HCT116 (cell line): ENCODE measurements around the gene HOXD9. TPM values are rescaled to one million over a fixed set of nuclear protein-coding genes. Genes with fewer than 3 reads are reported as not detected.

ENCODE experiments used
- ATAC-seq: fragments of 200-7000 bp; cut with Tn5 transposase; 2 replicates; pipeline ENCODE4 v1.9.1; 2020; ENCODE audit warnings: mild to moderate bottlenecking, moderate library complexity
- BruUV-seq: library from RNA; stranded (reverse); fragments of 400-500 nt; replicated peaks from 2 replicates; lab custom pipeline; 2021; lab: Mats Ljungman, UMichigan
- CTCF ChIA-PET: fragments of 300-600 bp; sonication (Branson Sonifier 250); formaldehyde crosslinking; loops from one replicate; lab custom pipeline; 2021; ENCODE audit warnings: antibody characterized with exemption; lab: Charles Lee
- POLR2A ChIA-PET: fragments of 300-600, 350-600 bp; sonication (Branson Sonifier 250); formaldehyde crosslinking; loops from one replicate; lab custom pipeline; 2021; ENCODE audit warnings: antibody characterized with exemption; lab: Charles Lee
- RAD21 ChIA-PET, 2 experiments: fragments of 300-600 bp; sonication (Branson Sonifier 250); formaldehyde crosslinking; loops; one replicate each; lab custom pipeline; 2023; ENCODE audit warnings: low total read pairs in 2 of 2; ENCODE audit not compliant: uncharacterized antibody in 2 of 2, unreplicated experiment in 2 of 2, low non-redundant PET in 1 of 2; lab: Charles Lee
- DNase-seq: peaks from one replicate; pipeline ENCODE4 v3.0.0-alpha.2; 2010; ENCODE audit warnings: low read depth, low spot score
- H2AFZ ChIP-seq: fragments of 200-600 bp; shearing (Covaris generic), sonication (generic); 2 replicates; pipeline ENCODE4 v1.6.1; 2017; ENCODE audit warnings: low read depth, mixed run types, mixed read lengths, antibody characterized with exemption, low read length; ENCODE audit not compliant: poor library complexity, severe bottlenecking
- H3K27ac ChIP-seq: 2 replicates; pipeline ENCODE4 v1.5.1; 2012; ENCODE audit warnings: low read depth, low read length
- H3K27me3 ChIP-seq: fragments of 200-600 bp; sonication (generic); 2 replicates; pipeline ENCODE4 v1.6.1; 2016; ENCODE audit warnings: mixed run types, low read length, mixed read lengths; ENCODE audit not compliant: insufficient read depth
- H3K36me3 ChIP-seq, 2 experiments: fragments of 200-500 bp in 1 of 2; fragments of 200-600 bp in 1 of 2; sonication (Bioruptor generic) in 1 of 2; sonication (generic) in 1 of 2; 2 replicates each; pipeline versions ENCODE4 v1.5.1 to v1.6.1; 2014 to 2016; ENCODE audit warnings: low read length in 2 of 2, inconsistent platforms in 1 of 2, mixed read lengths in 1 of 2, mixed run types in 1 of 2; ENCODE audit not compliant: insufficient read depth in 2 of 2, control insufficient read depth in 1 of 2
- H3K4me1 ChIP-seq, 2 experiments: fragments of 200-600 bp in 1 of 2; sonication (generic) in 1 of 2; 2 replicates each; pipeline versions ENCODE4 v1.5.1 to v1.6.1; 2012 to 2017; ENCODE audit warnings: low read length in 2 of 2, inconsistent platforms in 1 of 2, mild to moderate bottlenecking in 1 of 2, mixed read lengths in 1 of 2, mixed run types in 1 of 2, moderate library complexity in 1 of 2; ENCODE audit not compliant: insufficient read depth in 2 of 2, control insufficient read depth in 1 of 2
- H3K4me2 ChIP-seq: fragments of 200-600 bp; sonication (generic); 2 replicates; pipeline ENCODE4 v1.6.1; 2017; ENCODE audit warnings: mixed run types, low read length, mixed read lengths
- H3K4me3 ChIP-seq, 2 experiments: fragments of 200-600 bp in 1 of 2; sonication (generic) in 1 of 2; replicated peaks in 1 of 2; 2 replicates each; pipeline ENCODE4 v1.5.1; 2011 to 2016; ENCODE audit warnings: low read length in 2 of 2, control low read depth in 1 of 2, low read depth in 1 of 2, mild to moderate bottlenecking in 1 of 2, mixed read lengths in 1 of 2, mixed run types in 1 of 2
- H3K79me2 ChIP-seq: fragments of 200-600 bp; sonication (generic); 2 replicates; pipeline ENCODE4 v1.6.1; 2017; ENCODE audit warnings: mild to moderate bottlenecking, mixed run types, low read length, moderate library complexity, mixed read lengths; ENCODE audit not compliant: insufficient read depth
- H3K9ac ChIP-seq: fragments of 200-600 bp; sonication (generic); 2 replicates; pipeline ENCODE4 v1.6.1; 2016; ENCODE audit warnings: low read length, mixed read lengths
- H3K9me2 ChIP-seq: fragments of 200-600 bp; sonication (generic), shearing (Covaris generic); 2 replicates; pipeline ENCODE4 v1.6.1; 2017; ENCODE audit warnings: mixed run types, mild to moderate bottlenecking, moderate library complexity; ENCODE audit not compliant: insufficient read depth
- H3K9me3 ChIP-seq, 2 experiments: fragments of 200-500 bp in 1 of 2; fragments of 200-600 bp in 1 of 2; sonication (Bioruptor generic) in 1 of 2; sonication (generic) in 1 of 2; 2 replicates each; pipeline ENCODE4 v1.6.1; 2014 to 2017; ENCODE audit warnings: low read length in 2 of 2, mixed read lengths in 2 of 2, inconsistent platforms in 1 of 2, low read depth in 1 of 2, mild to moderate bottlenecking in 1 of 2, mixed run types in 1 of 2, moderate library complexity in 1 of 2; ENCODE audit not compliant: control insufficient read depth in 1 of 2, insufficient read depth in 1 of 2
- H4K20me1 ChIP-seq: fragments of 200-600 bp; sonication (generic), shearing (Covaris generic); 2 replicates; pipeline ENCODE4 v1.6.1; 2017; ENCODE audit warnings: mixed run types, mild to moderate bottlenecking, moderate library complexity; ENCODE audit not compliant: insufficient read depth
- CBX3 ChIP-seq: IDR thresholded peaks from 2 replicates; pipeline ENCODE4 v1.6.1; 2012; ENCODE audit warnings: low read depth
- CEBPB ChIP-seq: IDR thresholded peaks from 2 replicates; pipeline ENCODE4 v1.6.1; 2012; ENCODE audit warnings: low read depth
- EGR1 ChIP-seq: IDR thresholded peaks from 2 replicates; pipeline ENCODE4 v1.6.1; 2012; ENCODE audit warnings: low read depth
- ELF1 ChIP-seq: IDR thresholded peaks from 2 replicates; pipeline ENCODE4 v1.6.1; 2012; ENCODE audit warnings: low read depth, borderline replicate concordance
- EZH2 ChIP-seq: fragments of 200-600 bp; sonication (generic); IDR thresholded peaks from 2 replicates; pipeline ENCODE4 v1.6.1; 2017; ENCODE audit warnings: antibody characterized with exemption, mixed run types
- EZH2phosphoT487 ChIP-seq: fragments of 200-600 bp; IDR thresholded peaks from 2 replicates; pipeline ENCODE4 v1.6.1; 2018; ENCODE audit warnings: antibody characterized with exemption, borderline replicate concordance
- JUND ChIP-seq: IDR thresholded peaks from 2 replicates; pipeline ENCODE4 v1.6.1; 2012
- POLR2A ChIP-seq: IDR thresholded peaks from 2 replicates; pipeline ENCODE4 v1.7.0; 2011; ENCODE audit warnings: borderline replicate concordance; ENCODE audit not compliant: insufficient read depth, insufficient read length; ENCODE audit errors: extremely low read depth
- POLR2AphosphoS5 ChIP-seq: IDR thresholded peaks from 2 replicates; pipeline ENCODE4 v1.6.1; 2011; ENCODE audit warnings: mild to moderate bottlenecking, low read depth, low read length, moderate library complexity
- RAD21 ChIP-seq: IDR thresholded peaks from 2 replicates; pipeline ENCODE4 v1.6.1; 2012; ENCODE audit warnings: low read depth, mild to moderate bottlenecking
- SIN3A ChIP-seq: IDR thresholded peaks from 2 replicates; pipeline ENCODE4 v1.6.1; 2012; ENCODE audit warnings: low read depth
- SRF ChIP-seq: IDR thresholded peaks from 2 replicates; pipeline ENCODE4 v1.6.1; 2012; ENCODE audit warnings: low read depth
- TCF7L2 ChIP-seq: IDR thresholded peaks from 2 replicates; pipeline ENCODE4 v1.7.0; 2011; ENCODE audit warnings: borderline replicate concordance, inconsistent platforms; ENCODE audit not compliant: insufficient read depth, insufficient read length; ENCODE audit errors: extremely low read depth
- ZNF274 ChIP-seq: fragments of 200-500 bp; sonication (Bioruptor generic); IDR thresholded peaks from 2 replicates; pipeline ENCODE4 v1.6.1; 2014; ENCODE audit warnings: mild to moderate bottlenecking, low read depth, low read length, inconsistent platforms
- intact Hi-C: fragments of 100-400 bp; cut with micrococcal nuclease; formaldehyde crosslinking; loops from 2 replicates; pipeline ENCODE4 v1.10.0; 2022
- total RNA-seq: library from RNA; stranded (reverse); gene quantifications from one replicate; pipeline ENCODE4 v1.2.1, GENCODE V29; 2021; ENCODE audit not compliant: unreplicated experiment
- TF ChIP-seq, protein P1 (sequence below), 3 experiments: fragments of 200-600 bp in 1 of 3; sonication (generic) in 1 of 3; IDR thresholded peaks in 2 of 3; conservative IDR thresholded peaks in 1 of 3; 2 replicates each; pipeline ENCODE4 v1.5.1; 2012 to 2017; ENCODE audit warnings: low read depth in 2 of 3, low read length in 2 of 3, antibody characterized with exemption in 1 of 3, borderline replicate concordance in 1 of 3, control low read depth in 1 of 3, mild to moderate bottlenecking in 1 of 3, mixed read lengths in 1 of 3, mixed run types in 1 of 3, moderate library complexity in 1 of 3; ENCODE audit not compliant: insufficient read depth in 1 of 3
- TF ChIP-seq, protein P2 (sequence below): IDR thresholded peaks from 2 replicates; pipeline ENCODE4 v1.6.1; 2012
- TF ChIP-seq, protein P3 (sequence below): IDR thresholded peaks from 2 replicates; pipeline ENCODE4 v1.6.1; 2012
- TF ChIP-seq, protein P4 (sequence below): IDR thresholded peaks from 2 replicates; pipeline ENCODE4 v1.6.1; 2012; ENCODE audit warnings: low read depth

Gene HOXD9
- total RNA-seq, 1 experiment from 2014 or later: not detected

- Histone ChIP-seq H3K4me2 (no peak overlapping the region), H2AFZ (no peak overlapping the region), H3K9me2 (no peaks in the 10 kb centered on the region), H3K27ac (no peak overlapping the region), H3K79me2 (no peaks in the 10 kb centered on the region), H4K20me1 (no peaks in the 10 kb centered on the region), H3K9ac (no peak overlapping the region), H3K27me3 (no peaks in the 10 kb centered on the region), H3K4me1 (peaks cover 0 to 11% of the 10 kb centered on the region in 2 experiments; a peak in 1 of 4 replicates), H3K36me3 (no peaks in the 10 kb centered on the region), H3K4me3 (no peak overlapping the region), H3K9me3 (no peaks in the 10 kb centered on the region)
- DNase-seq: no peak
- no TSS peak for BruUV-seq
- no peak for ATAC-seq
- CTCF ChIA-PET: no interaction called here
- TF ChIP-seq POLR2A: no peak
- TF ChIP-seq ELF1: no peak
- no peak for TF ChIP-seq SRF
- TF ChIP-seq CBX3: no peak
- no peak for TF ChIP-seq EZH2
- TF ChIP-seq, protein P1, sequence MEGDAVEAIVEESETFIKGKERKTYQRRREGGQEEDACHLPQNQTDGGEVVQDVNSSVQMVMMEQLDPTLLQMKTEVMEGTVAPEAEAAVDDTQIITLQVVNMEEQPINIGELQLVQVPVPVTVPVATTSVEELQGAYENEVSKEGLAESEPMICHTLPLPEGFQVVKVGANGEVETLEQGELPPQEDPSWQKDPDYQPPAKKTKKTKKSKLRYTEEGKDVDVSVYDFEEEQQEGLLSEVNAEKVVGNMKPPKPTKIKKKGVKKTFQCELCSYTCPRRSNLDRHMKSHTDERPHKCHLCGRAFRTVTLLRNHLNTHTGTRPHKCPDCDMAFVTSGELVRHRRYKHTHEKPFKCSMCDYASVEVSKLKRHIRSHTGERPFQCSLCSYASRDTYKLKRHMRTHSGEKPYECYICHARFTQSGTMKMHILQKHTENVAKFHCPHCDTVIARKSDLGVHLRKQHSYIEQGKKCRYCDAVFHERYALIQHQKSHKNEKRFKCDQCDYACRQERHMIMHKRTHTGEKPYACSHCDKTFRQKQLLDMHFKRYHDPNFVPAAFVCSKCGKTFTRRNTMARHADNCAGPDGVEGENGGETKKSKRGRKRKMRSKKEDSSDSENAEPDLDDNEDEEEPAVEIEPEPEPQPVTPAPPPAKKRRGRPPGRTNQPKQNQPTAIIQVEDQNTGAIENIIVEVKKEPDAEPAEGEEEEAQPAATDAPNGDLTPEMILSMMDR (IDR thresholded peaks at IDR 0.05 in 2 of 3, conservative IDR thresholded peaks at IDR 0.05 in 1 of 3; ENCODE audit: borderline replicate concordance in 1 of 3, insufficient read depth in 1 of 3, low read depth in 2 of 3, low read length in 2 of 3): no peak
- TF ChIP-seq, protein P2, sequence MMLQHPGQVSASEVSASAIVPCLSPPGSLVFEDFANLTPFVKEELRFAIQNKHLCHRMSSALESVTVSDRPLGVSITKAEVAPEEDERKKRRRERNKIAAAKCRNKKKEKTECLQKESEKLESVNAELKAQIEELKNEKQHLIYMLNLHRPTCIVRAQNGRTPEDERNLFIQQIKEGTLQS: no peak
- no peak for TF ChIP-seq TCF7L2
- TF ChIP-seq, protein P3, sequence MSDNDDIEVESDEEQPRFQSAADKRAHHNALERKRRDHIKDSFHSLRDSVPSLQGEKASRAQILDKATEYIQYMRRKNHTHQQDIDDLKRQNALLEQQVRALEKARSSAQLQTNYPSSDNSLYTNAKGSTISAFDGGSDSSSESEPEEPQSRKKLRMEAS: no peak
- TF ChIP-seq ZNF274: no peak
- TF ChIP-seq POLR2AphosphoS5: no peak
- TF ChIP-seq SIN3A: no peak
- TF ChIP-seq RAD21: no peak
- TF ChIP-seq, protein P4, sequence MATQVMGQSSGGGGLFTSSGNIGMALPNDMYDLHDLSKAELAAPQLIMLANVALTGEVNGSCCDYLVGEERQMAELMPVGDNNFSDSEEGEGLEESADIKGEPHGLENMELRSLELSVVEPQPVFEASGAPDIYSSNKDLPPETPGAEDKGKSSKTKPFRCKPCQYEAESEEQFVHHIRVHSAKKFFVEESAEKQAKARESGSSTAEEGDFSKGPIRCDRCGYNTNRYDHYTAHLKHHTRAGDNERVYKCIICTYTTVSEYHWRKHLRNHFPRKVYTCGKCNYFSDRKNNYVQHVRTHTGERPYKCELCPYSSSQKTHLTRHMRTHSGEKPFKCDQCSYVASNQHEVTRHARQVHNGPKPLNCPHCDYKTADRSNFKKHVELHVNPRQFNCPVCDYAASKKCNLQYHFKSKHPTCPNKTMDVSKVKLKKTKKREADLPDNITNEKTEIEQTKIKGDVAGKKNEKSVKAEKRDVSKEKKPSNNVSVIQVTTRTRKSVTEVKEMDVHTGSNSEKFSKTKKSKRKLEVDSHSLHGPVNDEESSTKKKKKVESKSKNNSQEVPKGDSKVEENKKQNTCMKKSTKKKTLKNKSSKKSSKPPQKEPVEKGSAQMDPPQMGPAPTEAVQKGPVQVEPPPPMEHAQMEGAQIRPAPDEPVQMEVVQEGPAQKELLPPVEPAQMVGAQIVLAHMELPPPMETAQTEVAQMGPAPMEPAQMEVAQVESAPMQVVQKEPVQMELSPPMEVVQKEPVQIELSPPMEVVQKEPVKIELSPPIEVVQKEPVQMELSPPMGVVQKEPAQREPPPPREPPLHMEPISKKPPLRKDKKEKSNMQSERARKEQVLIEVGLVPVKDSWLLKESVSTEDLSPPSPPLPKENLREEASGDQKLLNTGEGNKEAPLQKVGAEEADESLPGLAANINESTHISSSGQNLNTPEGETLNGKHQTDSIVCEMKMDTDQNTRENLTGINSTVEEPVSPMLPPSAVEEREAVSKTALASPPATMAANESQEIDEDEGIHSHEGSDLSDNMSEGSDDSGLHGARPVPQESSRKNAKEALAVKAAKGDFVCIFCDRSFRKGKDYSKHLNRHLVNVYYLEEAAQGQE: no peak
- no peak for TF ChIP-seq CEBPB
- no peak for TF ChIP-seq EGR1
- TF ChIP-seq JUND: no peak
- TF ChIP-seq EZH2phosphoT487: no peak
- intact Hi-C loops: no loop called here
- POLR2A ChIA-PET: no interaction called here
- RAD21 ChIA-PET: no interaction called here
Measured at GRCh38 chr2:176105078-176105729, 17.3 kb upstream of the HOXD9 start.
